ENCODE results near the gene MGAT1.

GRCh38 chr5:180776376-180776775 is 26.2 kb downstream of the MGAT1 start:
- no peak for TF ChIP-seq POLR2A (IDR thresholded peaks at IDR 0.05)
- no peak for TF ChIP-seq CTCF (IDR thresholded peaks at IDR 0.05)
